SKM-1 (cell line): ENCODE results near the gene PLPP7.

Experiments
- DNase-seq: peaks from one replicate; lab custom pipeline; 2025; ENCODE audit not compliant: unreplicated experiment; lab: John Stamatoyannopoulos, UW

Gene PLPP7

DNA sequence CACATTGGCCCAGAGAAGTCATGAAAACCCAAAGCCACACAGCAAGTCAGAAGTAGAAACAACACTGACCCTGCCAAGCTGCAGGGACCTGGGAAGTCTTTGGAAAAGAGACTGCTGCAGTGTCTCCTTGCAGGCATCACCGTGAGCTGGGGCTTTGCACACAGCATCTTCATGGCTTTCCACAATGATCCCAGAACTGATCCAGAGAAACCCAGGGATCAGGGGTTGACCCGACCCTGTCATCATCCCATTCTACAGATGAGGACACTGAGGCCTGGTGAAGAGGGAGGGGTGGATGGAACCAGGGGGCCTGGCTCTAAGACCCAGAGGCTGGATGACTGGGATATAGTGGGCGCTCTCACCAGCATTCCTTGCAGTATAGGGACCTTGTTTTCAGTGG lies 8.9 kb upstream of the PLPP7 start:
- DNase-seq, result no peak

DNA sequence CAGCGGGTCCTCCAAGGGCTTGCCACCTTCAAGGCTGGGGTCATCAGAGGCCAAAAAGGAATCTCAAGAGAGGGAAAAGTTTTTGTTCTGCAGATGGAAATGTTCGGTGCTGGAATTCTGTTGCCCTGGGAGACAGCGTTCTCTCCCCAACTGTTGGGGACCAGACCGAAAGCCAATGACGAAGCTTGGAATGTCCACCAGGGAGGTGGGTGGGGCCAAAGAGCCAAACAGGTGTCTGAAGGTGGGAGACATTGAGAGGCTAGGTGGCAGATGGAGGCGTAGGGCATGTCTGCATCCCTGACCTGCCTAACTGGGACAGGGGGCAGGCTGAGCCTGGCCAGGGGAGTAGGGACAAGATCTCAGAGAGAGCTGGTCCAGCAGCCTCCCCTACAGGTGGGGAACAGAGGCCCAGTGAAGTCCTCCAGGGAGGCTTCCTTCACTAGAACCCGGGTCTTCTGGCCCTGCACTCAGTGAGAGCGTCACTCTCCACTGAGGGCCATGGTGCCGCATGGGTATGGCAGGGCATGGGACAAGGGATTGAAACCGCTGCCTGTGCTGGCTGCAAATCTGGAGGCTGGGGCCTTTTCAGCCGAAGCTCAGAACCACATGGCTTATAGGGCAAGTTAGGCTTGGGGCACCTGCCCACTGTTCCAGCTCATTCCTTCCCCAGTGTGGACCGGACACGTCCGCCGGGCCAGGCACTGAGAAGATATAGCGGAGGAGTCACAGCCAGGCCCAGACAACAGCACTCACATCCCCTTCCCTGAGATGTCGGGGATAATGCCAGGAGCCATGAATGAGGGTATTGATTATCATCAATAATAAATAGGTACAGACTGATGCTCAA lies 8.2 kb upstream of the PLPP7 start:
- no peak for DNase-seq

DNA sequence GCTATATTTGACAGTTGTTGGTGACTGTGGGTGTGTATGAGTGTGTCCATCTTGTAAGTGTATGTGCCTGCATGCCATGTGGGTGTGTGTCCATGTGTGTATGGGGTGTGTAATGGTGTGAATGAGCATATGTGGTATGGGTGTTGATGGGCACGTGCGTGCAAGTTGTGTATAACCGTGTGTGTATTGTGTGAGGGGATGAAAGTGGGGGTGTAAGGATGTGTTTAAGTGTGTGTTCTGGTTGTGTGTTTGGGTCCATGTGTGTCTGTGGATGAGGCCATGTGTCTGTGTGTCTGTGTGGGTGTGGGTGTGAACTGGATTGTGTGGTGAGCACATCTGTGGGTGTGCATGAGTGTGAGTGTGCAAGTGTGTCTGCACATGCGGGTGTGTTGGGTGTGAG lies 7.3 kb upstream of the PLPP7 start:
- DNase-seq, result no peak

DNA sequence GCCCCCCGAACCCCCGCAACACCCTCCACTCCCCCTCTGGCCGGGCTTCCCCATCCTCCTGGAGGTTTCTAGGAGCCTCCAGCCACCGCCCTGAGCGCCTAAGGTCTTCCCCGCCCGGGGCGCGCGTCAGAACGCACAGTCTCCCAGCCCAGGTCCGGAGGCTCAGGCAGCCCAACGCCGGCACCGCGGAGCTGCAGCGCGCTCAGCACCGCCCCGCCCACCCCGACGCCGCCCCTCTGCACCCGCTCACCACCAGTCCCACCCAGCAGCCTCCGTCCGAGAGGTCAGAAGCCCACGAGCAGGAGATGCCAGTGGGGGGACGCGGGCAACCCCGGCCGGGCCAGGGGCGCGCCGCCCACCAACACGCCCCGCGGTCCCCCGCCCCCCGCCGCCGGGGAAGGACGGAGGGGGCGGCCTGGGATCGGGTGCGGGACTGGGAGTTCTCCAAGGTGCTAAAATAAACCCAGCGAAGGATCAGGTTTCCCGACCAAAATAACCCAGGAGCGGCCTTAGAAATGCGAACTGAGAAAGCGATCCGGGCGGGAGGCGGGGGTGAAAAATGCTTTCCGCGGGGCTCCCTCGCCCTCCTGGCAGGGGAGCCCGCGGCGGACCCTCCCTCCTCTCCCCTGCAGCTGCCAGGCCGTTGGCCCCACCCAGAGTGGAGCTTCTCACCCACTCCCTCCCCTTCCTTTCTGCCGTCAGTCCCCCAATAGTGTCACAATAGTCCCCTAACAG lies 6.7 kb upstream of the PLPP7 start:
- DNase-seq, result no peak

DNA sequence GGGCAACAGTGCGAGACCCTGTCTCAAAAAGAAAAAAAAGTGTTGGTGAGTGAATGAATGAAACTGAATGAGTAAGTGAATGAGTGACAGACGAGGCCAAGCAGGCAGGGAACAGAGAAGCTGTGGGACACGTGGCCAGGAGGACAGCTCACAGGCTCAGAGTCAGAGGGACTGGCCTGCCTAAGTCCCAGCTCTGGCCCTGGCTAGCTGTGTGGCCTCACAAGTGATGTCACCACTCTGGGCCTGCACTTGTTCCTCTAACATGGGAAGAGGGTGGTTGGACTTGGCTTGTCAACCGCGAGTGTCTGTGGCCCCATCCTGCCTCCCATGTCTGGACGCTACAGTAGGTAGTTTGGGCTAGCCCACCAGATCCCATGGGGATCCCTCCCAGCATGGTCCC lies 4.7 kb upstream of the PLPP7 start:
- DNase-seq, result no peak

DNA sequence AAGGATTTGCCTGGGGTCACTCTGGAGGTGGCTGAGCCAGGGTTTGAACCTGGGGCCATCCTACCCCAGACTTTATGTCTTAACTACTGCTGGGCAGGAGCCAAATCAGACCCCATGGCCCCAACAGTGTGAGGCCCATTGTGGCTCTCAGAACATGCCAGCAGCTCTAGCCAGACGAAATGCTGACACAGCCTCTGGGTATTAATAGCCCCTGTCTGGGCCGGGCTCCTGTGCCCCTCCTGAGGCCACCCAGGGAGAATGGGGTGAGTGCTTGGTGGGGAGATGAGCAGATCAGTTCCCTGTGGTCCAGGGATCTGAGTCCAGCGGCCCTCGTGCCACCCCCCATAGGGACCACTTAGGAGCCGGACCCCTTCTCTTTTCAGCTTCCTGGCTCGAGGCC lies 2.2 kb upstream of the PLPP7 start:
- DNase-seq, result no peak

DNA sequence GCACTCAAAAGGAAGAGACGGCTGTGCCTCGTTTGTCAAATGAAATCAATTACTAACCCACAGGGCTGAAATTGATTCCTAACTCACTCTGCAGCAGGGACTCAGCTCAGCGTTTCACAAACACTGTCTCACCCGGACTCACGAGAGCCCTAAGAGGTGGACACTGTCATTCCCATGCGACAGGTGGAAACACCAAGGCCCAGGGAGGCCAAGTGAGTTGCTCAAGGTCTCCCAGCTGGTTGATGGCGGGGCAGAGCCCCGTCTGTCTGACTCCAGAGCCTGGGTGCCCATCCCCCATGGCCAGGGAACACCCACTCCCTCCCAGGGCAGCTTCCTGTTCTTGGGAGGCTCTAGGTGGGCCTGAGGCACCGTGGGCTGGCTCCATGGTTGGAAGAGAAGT lies 1.3 kb upstream of the PLPP7 start:
- DNase-seq, result no peak

DNA sequence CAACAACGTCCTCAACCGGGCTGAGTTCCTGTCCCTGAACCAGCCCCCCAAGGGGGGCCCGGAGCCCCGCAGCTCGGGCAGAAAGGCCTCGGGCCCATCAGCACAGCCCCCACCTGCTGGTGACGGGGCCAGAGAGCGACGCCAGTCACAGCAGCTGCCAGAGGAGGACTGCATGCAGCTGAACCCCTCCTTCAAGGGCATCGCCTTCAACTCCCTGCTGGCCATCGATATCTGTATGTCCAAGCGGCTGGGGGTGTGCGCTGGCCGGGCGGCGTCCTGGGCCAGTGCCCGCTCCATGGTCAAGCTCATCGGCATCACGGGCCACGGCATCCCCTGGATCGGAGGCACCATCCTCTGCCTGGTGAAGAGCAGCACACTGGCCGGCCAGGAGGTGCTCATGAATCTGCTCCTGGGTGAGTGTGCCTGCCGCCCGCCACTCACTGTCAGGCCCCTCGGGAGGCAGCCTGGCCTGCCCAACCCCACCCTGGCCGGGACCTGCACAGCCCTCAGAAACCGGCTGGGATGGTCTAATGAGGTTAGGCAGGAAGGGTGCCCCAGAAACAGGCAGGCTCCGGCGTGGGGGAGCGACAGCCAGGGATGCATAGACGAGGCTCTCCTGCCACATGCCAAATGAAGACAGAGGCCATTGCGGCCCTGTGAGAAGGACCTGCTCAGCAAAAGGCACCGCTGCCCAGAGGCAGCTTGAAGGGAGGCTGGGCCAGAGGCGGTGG lies 678 bp downstream of the PLPP7 start:
- no peak for DNase-seq

DNA sequence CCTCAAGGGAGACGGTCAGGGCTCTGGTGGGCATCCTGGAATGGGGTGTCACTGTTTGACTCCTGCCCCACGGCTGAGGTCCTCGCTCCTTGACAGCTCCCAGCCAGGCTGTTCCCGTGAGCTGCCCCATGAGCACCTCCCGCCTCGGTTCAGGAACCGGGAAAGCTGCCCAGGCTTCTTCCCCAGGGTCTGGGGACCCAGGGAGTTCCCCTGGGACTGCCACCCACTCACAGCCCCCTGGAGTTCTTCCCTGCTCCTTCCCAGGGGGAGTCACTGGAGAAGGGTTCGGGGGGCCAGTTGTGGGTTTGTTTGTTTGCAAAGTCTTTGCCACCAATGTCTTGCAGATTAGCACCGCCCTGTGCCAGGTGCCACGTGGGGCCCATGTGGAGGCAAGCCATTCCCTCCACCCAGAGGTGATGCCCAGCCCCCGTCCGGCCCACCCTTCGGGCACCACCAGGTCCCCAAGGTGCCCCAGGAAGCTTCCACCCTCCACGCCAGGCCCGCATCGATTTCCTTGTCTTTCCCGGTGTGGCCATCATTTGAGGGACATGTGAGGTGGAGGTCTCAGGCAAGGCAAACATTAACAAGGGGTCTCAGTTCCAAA lies 1.3 kb downstream of the PLPP7 start:
- no peak for DNase-seq

DNA sequence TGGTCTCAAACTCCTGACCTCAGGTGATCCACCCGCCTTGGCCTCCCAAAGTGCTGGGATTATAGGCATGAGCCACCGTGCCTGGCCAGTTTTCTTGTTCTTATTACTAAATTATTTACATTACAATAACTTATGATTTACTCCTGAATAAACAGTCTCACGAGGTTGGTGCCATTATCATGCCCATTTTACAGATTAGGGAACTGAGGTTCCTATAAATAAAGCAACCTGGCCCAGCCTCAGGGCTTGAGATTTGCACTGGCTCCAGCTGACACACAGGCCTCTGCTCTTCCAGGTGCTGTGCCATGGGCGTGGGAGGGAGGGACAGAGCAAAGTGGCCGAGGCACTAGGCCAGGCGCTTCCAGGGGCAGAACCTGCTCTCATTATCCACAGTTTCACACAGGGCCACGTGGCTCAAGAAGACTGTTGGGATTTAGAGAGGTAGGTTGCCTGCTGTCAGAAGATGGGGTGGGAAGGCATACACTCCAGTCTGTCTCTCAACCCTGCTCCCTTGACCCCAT lies 2.3 kb downstream of the PLPP7 start:
- DNase-seq, result no peak

DNA sequence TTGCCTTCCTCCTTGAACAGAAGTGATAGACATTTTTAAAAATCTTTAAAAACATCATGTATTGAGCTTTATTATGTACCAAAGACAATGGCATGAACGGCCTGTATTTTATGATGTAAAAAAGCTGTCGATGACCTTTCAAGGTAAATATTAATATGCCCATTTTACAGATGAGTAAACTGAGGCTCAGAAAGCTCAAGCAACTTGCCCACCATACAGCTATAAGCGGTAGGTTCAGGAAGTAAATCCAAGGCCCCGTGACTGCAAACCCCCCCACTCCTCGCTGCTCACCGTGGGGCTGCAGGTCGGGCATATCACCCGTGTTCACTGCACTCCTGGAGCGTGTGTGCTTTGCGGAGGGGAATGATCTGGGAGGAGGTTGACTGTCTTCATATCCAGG lies 3.4 kb downstream of the PLPP7 start:
- DNase-seq, result no peak

DNA sequence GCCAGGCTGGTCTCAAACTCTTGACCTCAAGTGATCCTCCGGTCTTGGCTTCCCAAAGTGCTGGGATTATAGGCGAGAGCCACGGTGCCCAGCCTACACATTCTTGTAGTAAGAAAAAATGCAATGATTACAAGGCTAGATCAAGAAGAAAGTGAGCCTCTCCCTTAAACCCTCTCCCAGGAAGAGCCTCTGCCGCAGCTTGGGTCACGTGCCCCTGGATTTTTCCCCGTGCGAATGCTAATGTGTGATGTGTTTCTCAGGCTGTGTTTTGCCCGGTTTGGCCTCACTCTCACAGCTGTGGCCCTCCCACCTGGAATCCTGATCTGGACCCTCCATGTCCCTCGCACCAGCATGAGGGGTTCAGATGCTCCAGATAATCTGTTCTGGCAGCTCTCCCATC lies 6.9 kb downstream of the PLPP7 start:
- no peak for DNase-seq

DNA sequence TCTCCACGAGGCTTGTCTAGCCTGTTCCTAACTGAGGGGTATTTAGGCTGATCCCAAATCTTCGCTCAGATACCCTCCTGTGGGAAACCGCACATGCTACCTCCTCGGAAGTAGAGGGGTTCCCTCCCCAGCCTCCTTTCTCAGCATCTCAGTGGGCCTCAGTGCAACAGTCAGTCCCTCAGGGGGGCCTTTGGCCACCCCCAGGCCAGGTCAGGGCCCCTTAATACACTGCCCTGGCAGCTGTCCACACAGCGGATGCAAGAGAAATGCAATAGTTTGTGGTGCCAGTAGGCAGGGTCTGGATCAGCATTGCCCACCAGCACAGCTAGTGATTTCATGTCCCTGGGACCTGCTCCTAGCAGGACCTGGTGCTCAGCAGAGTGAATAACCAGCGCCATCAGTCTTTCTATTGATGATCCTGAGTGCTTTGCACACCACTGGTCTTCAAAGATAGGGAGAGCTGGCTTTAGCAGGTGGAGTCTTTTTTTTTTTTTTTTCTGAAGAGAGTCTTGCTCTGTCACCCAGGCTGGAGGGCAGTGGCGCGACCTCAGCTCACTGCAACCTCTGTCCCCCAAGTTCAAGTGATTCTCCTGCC lies 7.5 kb downstream of the PLPP7 start:
- DNase-seq, result no peak

DNA sequence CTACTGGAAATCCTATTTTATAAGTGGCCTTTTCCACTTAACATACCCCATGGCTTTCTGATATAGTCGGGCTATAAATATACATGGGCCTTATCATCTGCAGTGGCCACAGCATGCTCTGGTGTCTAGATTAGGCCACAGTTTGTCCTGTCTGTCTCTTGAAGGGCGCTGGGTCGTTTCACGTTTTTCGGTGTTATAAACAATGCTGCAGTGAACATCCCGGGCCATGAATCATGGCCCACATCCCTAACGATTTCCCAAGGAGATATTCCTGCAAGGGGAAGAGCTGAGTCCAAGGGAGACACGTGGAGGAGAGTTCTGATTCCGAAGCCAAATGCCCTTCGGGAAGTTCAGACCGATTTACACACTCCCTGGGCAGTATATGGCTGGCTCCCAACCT lies 8.4 kb downstream of the PLPP7 start:
- no peak for DNase-seq

DNA sequence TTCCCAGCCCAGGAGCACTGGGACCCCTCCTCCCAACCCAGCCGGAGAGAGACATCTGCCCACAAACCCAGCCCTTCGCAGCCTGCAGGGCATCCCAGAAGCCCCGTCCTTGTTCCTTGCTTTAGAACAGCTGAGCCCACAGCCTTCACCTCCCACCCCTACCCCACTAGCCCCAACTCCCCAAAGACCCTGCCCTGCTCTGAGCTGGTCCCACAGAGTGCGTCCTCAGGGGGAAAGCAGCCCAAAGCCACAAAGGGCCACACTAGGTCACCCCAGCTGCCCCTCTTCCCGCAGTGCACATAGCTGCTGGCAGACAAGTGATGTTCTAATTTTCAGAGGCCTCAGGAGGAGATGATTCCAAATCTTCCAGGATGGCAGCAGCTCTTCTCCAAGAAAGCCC lies 8.8 kb downstream of the PLPP7 start:
- no peak for DNase-seq

DNA sequence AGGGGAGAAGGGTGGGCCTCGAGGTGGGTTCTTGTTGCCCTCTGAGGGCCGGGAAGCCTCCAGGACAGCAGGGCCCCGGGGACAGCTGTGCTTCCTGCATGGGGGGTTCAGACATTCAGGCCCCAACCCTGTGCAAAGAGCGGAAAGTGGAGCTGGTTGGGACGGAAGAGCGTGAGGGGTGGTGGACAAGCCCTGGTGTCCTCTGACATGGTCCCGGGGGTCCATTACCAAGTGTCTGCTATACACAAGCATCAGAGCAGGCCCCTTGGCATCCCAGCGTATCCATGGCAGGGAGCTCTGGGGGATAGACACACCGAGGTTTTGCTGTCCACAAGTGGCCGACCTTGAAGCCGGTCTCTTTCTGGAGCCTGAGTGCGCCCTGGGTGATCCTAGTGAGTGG lies 9.3 kb downstream of the PLPP7 start:
- DNase-seq, result no peak

DNA sequence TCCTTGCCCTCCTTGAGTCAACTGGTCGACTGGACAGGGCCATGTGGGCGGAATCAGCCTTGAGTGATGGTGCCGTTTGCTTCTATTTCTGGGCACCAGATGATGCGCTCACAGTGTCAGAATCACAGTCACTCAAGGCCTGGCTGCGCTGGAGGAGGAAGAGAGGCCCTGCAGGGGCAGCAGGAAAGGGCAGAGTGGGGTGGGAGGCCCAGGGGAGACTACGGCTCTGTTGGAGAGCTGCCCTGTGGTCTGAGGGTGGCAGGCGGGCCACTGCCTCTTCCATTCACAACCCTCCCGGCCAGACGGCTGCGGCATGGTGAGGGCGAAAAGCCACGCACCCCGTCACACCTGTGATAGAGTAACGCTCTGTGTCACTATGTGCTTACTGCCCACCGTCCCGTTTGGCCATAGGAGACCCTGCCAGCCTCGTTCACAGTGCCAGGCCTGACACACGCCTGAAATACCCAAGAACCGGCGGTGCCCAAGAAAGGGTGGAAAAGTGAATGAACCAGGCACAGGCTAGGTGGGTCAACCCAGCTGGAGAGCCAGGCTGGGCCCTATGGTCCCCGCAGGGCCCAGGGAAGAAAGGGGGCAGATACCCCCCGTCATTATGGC lies 9.9 kb downstream of the PLPP7 start:
- no peak for DNase-seq

DNA sequence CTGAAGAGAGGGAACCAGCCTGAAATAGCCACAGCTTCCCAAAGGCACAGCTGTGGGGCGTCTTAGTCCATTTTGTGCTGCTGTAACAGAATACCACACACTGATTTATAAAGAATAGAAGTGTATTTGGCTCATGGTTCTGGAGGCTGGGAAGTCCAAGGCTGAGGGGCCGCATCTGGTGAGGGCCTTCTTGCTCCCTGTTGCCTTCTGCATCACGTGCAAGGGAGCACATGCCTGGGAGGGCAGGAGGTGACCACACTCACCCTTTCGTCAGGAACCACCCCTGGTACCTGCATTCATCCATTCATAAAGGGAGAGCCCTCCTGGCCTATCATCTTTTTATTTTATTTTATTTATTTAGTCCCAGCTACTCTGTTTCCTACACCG lies 10.4 kb downstream of the PLPP7 start:
- DNase-seq, result no peak

DNA sequence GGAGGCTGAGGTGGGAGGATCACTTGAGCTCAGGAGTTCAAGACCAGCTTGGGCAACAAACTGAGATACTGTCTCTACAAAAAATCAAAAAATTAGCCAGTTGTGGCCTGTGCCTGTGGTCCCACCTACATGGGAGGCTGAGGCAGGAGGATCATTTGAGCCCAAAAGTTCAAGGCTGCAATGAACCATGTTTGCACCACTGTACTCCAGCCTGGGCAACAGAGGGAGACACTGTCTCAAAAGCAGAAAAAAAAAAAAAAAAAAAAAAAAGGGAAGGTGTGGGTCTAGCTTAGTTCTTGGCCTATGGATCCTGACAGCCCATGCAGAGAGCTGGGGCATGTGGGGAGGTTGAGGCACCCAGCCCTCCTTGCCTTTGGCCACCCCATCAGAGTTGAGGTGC lies 10.9 kb downstream of the PLPP7 start:
- no peak for DNase-seq

DNA sequence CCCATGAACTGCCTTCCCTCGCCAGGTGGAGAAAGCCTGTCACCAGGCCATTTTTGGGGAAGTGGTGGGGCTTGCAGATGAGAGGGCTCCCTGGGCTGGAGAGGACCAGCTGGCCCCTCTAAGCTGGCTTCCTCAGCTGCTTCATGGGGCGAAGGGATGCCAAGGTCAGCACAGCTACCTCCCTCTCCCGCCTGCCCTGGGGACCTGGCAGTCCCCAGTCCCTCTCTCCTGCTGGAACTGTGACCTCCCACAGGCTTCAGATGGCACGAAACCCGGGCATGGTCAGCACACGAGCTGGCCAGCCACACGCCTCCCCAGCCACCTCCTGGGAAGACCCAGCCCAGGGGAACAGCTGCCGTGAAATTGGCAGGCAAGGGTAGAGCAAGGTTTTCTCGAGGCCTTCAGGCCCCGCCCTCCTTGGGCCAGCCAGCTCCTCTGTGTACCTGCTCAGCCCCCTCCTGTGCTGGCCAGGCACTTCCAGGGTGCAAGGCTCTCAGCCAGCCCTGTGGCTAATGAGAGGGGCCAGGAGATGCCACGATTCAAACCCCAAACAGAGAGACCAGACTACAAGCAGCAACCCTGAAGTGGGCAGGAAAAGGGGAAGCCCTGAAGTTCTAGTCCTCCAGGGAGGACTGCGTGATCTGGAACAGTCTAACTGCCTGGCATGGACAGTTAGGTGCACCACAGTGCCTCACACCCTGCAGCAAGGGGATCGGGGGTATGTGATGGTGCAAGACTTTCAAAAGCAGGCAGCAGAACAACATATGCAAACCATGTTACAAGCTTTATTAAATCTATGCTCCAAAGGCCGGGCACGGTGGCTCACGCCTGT lies 12.9 kb downstream of the PLPP7 start:
- DNase-seq, result no peak
